Stomach (tissue), 4 donors: Measurements from ENCODE around the gene IFT52.

ENCODE experiments used
- CTCF ChIP-seq, 7 experiments: fragments of 450-650 bp in 4 of 7; fragments of 200-600 bp in 3 of 7; sonication (generic) in 3 of 7; IDR thresholded peaks; one replicate each; pipeline ENCODE4 v1.5.1; 2016 to 2019; ENCODE audit warnings: antibody characterized with exemption in 7 of 7, control low read depth in 2 of 7, mild to moderate bottlenecking in 1 of 7
- POLR2A ChIP-seq, 4 donors: fragments of 450-650 bp; IDR thresholded peaks; one replicate each; pipeline ENCODE4 v1.6.1; 2016; ENCODE audit warnings: antibody characterized with exemption in 4 of 4, control low read depth in 2 of 4, mild to moderate bottlenecking in 1 of 4, moderate library complexity in 1 of 4

DNA sequence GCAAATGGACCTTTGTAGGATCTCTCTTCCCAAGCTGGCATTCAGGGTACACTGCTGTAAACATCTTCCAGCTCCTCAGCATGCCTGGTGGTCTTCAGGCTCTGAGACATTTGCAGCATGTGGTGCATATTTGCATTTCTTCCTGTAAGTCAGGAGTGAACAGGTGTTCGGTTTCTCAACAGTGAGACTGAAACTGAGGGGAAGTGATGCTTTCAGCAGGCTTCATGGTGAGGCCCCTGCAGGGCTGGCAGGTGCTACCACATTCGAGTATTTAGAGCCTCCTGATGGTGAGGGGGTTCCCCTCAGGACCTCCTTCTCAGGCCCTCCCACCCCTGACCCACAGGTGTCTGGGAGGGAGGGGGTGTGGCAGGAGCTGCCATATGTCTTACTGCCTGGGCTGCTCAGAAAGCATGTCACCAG is 91.3 kb downstream of the IFT52 start:
- TF ChIP-seq CTCF (IDR thresholded peaks at IDR 0.05) (no peak), POLR2A (IDR thresholded peaks at IDR 0.05) (no peak)
